LHCN-M2 (cell line): ENCODE results near the gene ABHD17A. TPM values are rescaled to one million over a fixed set of nuclear protein-coding genes. Genes with fewer than 3 reads are reported as not detected.

Experiments used
- DNase-seq: peaks from one replicate; pipeline ENCODE4 v3.0.0-alpha.2; 2012; ENCODE audit warnings: low read depth
- total RNA-seq: library from RNA; depleted of rRNA; stranded (reverse); fragments of >200 nt; gene quantifications from 2 replicates; pipeline ENCODE4 v1.2.3, GENCODE V29; 2014

The ABHD17A gene
- total RNA-seq, 1 experiment from 2014 or later = 118 TPM

GRCh38 chr19:1853295-1854038 lies 31.8 kb downstream of the ABHD17A start:
- peak; percentile 62 for DNase-seq

DNA sequence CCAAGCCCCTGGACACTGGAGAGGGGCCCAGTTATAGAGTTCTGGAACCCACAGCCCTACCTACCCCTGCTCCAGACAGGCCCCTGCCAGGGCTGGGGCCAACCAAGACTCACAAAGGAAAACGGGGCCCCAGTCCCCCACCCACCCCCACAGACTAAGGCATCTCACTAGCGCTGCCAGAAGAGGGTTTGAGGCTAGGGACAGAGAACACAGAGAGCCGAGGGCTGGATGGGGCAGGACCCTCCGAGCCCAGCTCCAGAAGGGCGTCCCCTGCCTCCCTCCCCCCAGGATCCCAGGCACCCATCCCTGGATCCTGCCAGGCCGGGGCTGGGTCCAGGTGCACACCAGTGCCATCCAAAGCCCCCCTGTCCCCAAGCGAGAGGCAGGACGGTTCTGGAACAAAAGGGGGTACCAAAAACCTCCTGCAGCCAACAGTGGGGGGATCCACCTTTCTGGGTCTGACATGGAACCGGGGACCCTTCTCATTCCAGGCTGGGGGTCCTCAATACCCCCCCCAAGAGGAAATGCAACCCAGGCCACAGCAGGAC lies 32.6 kb downstream of the ABHD17A start:
- DNase-seq = no peak

DNA sequence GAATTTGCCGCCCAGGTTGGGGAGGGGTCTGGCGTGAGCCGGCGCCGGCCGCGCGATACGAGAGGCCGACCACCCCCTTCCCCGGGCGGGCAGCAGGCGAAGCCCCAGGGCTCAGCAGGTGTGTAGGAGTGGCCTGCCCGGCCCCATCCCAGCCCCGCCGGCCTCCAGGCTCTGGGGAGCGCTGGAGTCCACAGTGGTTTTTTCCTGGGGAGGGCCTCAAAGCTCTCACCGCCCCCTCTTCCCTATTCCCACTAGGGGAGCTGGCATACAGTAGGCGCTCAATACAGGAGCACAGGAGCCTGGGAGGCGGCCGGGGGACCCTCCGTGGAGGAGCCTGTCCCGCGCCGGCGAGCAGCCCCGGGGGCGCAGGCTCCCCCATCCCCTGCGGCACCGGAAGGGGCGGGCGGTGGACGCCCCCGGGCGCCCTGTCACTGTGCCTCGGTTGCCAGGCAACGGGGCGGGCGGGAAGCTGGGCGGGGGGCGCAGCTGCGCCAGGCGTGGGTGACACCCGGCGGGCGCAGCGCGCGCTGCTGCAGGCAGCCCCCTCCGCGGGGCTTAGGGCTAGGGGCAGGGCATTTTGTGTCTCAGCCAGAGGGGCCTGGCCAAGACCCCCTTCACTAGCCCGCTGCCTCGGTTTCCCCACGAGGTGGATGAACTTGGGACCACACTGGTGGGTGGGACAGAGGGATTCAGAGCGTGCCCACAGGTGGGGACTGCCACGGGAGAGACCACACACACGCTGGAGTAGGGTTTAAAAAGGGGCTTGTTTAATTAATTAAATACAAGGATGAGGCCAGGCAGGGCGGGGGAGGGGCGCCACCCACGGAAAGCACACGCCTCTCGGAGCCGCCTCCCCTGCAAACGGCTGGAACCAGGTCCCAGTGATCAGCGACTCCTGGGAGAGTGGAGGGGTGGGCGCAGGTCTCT lies 33.4 kb downstream of the ABHD17A start:
- no peak for DNase-seq

DNA sequence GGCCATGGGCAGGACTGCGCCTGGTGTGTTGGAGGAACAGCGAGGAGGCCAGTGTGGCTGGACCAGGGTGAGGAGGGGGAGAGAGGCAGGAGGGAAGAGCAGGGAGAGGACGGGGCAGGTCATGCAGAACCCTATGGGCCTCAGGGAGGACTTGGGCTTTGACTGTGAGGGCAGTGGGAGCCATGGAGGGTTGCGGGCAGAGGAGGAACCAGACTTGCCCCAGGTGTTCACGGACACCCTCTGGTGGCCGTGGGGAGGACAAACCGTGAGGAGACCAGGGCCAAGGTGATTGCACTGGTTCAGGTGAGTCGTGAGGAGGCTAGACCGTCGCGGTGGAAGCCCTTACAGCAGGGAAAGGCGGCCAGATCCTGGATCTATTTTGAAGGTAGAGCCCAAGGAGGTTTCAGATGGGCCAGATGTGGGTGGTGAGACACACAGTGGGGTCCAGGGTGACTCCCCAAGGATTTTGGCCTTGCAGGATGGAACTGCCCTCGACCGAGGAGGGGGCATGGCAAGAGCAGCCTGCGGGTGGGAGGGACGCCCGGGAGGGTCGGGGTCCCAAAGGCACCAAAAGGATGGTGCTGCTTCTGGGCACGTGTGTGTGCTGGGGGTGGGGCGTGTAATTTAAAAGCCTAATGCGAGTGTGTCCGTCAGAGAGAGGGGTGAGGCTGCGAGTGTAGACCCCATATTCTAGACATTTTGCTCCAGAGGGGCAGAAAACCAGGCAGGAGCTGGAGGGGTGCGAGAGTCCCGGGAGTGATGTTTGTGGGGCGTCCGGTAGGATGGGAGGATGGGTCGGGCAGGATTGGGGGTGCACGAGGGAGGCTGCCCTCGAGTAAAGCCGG lies 34.3 kb downstream of the ABHD17A start:
- no peak for DNase-seq

DNA sequence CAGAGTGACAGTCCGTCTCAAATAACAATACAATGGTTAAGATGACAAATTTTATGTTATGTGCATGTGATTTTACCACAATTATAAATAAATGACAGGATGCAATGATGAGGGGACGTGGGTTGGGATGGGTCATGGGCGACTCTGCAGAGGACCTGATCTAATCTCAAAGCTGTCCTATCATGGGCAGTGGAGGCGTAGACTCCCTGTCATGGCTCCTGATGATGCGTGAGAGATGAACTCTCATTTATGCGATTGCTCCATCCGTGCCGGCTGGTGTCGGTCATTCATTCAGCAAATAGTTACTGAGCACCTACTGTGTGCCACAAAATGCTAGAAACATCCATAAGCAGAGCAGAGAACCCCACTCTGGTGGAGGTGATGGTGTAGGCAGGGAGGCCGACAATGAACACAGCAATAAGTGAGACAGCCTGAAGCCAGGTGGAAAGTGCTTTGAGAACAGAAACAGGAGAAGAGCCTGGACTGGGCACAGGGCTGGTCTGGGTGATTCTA lies 35.4 kb downstream of the ABHD17A start:
- DNase-seq = no peak

DNA sequence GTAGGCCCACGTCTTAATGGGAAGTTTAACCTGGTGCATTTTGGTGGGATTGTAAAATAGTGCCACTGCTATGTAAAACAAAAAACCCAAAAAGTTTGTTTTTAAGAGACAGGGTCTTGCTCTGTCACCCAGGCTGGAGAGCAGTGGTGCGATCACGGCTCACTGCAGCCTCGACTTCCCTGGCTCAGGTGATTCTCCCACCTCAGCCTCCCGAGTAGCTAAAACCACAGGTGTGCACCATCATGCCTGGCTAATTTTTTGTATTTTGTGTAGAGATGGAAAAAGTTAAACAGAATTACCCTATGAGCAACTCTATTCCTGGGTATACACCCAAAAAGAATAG lies 36.2 kb downstream of the ABHD17A start:
- DNase-seq = no peak

GRCh38 chr19:1848399-1849131 lies 36.7 kb downstream of the ABHD17A start, which contains the start of gene REXO1:
Gene REXO1, minus strand, starts transcription at chr19:1848483. Its CDS starts 125 bp downstream, at chr19:1848358.
- DNase-seq = peak; percentile 91

DNA sequence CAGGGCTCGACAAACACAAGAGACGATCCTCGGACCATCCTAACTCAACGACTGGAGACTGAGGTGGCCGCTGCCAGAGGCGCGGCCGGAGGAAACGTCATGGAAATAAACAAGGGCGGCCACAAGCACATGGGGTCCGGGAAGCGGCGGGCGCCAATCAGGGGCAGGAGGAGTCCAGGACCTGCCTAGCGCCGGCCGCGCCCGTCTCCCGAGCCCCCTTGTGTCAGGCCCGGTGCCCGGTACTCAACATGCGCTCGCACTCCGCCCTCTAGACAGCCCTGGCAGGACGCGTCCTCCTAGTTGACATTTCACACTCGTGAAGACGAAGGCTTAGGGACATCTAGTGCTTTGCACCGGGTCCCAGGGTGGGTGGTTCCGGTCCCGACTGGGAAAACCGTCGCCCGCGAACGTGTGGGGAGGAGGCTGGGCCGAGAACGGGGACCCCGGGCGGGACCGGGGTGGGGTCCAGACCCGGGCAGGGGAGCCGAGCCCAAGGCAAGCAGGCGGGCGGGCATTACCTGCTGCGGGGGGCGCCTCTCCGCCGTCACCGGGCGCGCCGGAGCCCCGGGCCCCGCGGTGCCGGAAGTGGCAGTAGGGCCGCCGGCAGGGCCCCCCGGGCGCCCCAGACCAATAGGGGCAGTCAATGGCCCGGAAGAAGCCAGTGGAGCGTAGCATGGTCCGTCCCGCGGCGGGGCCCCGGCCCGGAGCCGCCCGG lies 37.5 kb downstream of the ABHD17A start:
- DNase-seq = peak; percentile 29

- DNase-seq = no peak
Observed at GRCh38 chr19:1847348-1847683, 38.0 kb downstream of the ABHD17A start.

DNA sequence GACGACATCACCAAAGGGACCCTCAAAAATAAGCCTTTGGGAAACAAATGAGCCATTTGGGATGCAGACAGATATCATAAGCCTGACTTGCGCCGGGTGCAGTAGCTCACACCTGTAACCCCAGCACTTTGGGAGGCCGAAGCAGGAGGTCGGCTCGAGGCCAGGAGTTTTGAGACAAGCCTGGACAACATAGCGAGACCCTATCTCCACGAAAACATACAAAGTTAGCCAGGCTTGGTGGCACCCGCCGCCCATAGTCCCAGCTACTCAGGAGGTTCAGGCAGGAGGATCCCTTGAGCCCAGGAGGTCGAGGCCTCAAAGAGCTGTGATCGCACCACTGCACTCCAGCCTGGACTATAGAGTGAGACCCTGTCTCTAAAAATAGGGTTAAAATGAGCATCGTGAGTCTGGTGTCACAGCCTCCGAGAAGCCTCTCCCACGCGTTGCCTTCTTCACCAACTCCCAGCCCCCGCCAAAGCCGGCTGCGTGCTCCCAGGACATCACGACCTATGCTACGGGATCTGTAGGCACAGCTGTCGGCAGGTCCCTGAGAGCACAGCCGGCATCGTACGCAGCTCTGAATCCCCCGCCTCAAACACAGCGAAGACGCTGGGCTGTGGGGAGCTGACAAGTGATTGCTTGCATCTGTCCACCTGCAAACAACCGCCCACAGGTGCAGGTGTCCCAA lies 38.6 kb downstream of the ABHD17A start:
- no peak for DNase-seq

DNA sequence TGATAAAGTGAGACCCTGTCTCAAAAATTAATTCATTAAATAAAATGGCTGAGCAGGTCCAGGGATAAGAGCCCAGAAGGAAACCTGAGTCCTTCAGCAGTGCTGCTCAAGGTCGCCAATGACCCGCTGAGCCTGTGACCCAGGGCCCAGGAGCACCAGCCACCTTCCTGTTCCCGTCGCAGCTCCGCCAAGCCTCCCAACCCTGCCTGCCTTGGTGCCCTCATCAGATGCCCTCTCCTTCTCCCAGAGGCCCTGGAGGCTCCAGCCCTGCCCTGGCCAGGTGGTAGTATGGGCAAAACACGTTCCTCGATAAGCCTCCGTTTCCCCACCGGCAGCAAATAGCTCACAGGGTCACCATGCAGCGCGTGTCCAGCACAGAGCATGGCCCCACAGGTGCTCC lies 39.7 kb downstream of the ABHD17A start:
- no peak for DNase-seq

DNA sequence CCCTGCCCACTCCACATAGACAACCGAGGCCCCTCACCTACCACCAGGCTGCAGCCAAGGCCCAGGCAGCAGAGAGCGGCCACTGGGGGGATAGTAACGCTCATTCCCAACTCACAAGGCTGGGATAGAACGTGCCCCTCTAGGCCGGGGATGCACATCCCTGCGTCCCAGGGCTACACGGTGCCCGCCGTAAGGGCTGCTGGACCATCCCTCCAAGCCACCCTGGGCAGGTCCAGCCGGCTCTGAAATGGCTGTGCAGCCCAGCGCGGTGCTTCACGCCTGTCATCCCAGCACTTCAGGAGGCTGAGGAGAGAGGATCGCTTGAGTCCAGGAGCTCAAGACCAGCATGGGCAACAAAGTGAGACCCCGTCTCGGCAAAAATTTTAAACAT lies 40.2 kb downstream of the ABHD17A start:
- no peak for DNase-seq

- no peak for DNase-seq
Observed at GRCh38 chr19:1844513-1845124, 40.7 kb downstream of the ABHD17A start.

DNA sequence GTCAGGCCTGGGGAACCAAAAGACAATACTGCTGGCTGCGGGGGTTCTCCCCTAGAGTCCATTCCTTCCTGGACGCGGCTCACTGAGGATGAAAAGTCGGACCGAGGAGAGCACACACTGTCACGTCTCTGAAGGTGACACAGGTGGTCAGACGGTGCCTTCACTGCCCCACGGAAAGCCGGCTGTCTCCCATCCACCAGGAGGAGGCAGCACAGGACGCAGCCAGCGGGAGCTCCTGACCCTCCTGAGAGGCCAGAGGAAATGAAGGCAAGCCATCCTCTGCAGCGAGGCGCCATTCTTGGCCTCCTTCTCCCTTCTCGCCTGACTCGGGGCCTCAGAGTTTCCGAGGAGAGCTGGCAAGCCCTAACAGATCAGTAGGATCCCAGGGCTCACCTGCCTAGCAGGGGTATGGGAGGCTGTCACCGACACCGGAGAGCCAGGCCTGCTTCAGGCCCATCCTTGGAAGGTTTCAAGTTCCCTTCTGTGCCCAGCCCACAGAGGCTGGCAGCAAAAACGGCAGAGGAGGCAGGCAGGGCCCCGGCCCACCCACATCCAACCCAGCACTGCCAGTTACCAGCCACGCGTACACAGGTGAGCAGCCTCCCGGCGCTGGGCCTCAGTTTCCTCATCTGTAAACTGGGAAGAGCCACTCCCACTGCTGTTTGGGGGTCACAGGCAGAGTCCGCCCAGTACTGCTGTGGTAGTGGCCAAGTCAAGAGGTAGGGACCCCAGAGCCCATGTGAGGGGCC lies 41.5 kb downstream of the ABHD17A start:
- DNase-seq = no peak

DNA sequence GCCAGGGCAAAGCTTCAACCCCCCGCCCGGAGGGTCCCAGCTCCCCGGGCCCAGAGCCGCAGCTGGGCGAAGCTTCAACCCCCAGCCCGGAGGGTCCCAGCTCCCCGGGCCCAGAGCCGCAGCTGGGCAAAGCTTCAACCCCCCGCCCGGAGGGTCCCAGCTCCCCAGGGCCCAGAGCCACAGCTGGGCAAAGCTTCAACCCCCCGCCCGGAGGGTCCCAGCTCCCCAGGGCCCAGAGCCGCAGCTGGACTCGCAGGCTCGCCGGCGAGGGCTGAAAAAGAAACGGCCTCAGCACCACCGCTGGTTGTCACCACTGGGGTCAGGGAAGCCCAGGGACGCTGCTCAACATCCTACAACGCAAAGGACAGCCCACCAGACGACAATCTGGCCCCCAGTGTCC lies 42.2 kb downstream of the ABHD17A start:
- DNase-seq = no peak

GRCh38 chr19:1841209-1841924 lies 43.9 kb downstream of the ABHD17A start:
- DNase-seq = no peak

GRCh38 chr19:1840541-1841115 lies 44.7 kb downstream of the ABHD17A start:
- no peak for DNase-seq
